ENCODE measurements around the gene GMCL2.

DNA sequence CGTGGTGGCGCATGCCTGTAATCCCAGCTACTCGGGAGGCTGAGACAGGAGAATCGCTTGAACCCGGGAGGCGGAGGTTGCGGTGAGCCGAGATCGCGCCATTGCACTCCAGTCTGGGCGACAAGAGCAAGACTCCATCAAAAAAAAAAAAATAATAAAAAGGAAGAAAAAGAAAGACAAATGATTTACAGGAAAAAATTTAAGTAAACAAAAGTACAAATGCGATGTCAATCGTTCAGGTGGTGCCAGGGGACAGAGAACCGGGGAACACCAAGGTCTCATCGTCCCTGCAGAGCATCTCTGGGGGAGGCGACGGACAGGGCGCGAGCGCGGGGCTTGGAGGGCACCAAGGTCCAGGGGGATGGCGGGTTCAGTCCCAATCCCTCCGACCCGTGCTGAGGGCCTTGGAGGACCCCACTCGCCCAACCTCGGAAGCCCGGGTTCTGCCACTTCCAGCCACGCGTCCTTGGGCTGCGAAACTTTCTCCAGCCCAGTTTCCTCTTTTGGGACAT is 16.6 kb upstream of the GMCL2 start:
- TF ChIP-seq, protein P1, sequence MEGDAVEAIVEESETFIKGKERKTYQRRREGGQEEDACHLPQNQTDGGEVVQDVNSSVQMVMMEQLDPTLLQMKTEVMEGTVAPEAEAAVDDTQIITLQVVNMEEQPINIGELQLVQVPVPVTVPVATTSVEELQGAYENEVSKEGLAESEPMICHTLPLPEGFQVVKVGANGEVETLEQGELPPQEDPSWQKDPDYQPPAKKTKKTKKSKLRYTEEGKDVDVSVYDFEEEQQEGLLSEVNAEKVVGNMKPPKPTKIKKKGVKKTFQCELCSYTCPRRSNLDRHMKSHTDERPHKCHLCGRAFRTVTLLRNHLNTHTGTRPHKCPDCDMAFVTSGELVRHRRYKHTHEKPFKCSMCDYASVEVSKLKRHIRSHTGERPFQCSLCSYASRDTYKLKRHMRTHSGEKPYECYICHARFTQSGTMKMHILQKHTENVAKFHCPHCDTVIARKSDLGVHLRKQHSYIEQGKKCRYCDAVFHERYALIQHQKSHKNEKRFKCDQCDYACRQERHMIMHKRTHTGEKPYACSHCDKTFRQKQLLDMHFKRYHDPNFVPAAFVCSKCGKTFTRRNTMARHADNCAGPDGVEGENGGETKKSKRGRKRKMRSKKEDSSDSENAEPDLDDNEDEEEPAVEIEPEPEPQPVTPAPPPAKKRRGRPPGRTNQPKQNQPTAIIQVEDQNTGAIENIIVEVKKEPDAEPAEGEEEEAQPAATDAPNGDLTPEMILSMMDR (IDR thresholded peaks at IDR 0.05; ENCODE audit: poor library complexity) = no peak
- TF ChIP-seq EZH2 (IDR thresholded peaks at IDR 0.05; ENCODE audit: borderline replicate concordance) (no peak), EZH2phosphoT487 (IDR thresholded peaks at IDR 0.05; ENCODE audit: low read depth, severe bottlenecking, unreplicated experiment) (no peak)
